ENCODE measurements around the gene VANGL1. TPM values are rescaled to one million over a fixed set of nuclear protein-coding genes. Genes with fewer than 3 reads are reported as not detected.

The VANGL1 gene
- polyA plus RNA-seq, 3 donors, result 12.0 to 17.1 (median 14.1) TPM

GRCh38 chr1:115665319-115666096 lies 23.7 kb downstream of the VANGL1 start:
- DNase-seq, result no peak

GRCh38 chr1:115666206-115666605 lies 24.4 kb downstream of the VANGL1 start:
- DNase-seq, result no peak

GRCh38 chr1:115666702-115667101 lies 24.9 kb downstream of the VANGL1 start:
- no peak for DNase-seq

GRCh38 chr1:115668579-115668978 lies 26.8 kb downstream of the VANGL1 start:
- DNase-seq, result no peak

GRCh38 chr1:115669002-115669673 lies 27.4 kb downstream of the VANGL1 start:
- DNase-seq, result no peak

GRCh38 chr1:115669886-115670285 lies 28.1 kb downstream of the VANGL1 start:
- no peak for DNase-seq

GRCh38 chr1:115670476-115671175 lies 28.9 kb downstream of the VANGL1 start:
- DNase-seq, result no peak

GRCh38 chr1:115671176-115671934 lies 29.6 kb downstream of the VANGL1 start:
- no peak for DNase-seq

- DNase-seq, result no peak
These were observed 30.6 kb downstream of the VANGL1 start for GRCh38 chr1:115672224-115673009.

- DNase-seq, result no peak
These were observed 34.9 kb downstream of the VANGL1 start for GRCh38 chr1:115676498-115677181.

- peak; percentile 73 for DNase-seq
These were observed 35.4 kb downstream of the VANGL1 start for GRCh38 chr1:115677182-115677555.

- no peak for DNase-seq
These were observed 35.8 kb downstream of the VANGL1 start for GRCh38 chr1:115677565-115677964.

GRCh38 chr1:115678141-115678540 lies 36.4 kb downstream of the VANGL1 start:
- DNase-seq, result no peak

- DNase-seq, result no peak
These were observed 37.4 kb downstream of the VANGL1 start for GRCh38 chr1:115679141-115679611.

GRCh38 chr1:115680730-115681111 lies 39.0 kb downstream of the VANGL1 start:
- DNase-seq, result no peak

- no peak for DNase-seq
These were observed 41.0 kb downstream of the VANGL1 start for GRCh38 chr1:115682792-115683191.

GRCh38 chr1:115685029-115685705 lies 43.4 kb downstream of the VANGL1 start:
- no peak for DNase-seq

- no peak for DNase-seq
These were observed 46.0 kb downstream of the VANGL1 start for GRCh38 chr1:115687744-115688143.

GRCh38 chr1:115690972-115691371 lies 49.2 kb downstream of the VANGL1 start:
- DNase-seq, result no peak

GRCh38 chr1:115692224-115692623 lies 50.5 kb downstream of the VANGL1 start:
- DNase-seq, result no peak
